Spleen (tissue), 7 donors: Measurements from ENCODE around the gene ABI3.

ENCODE experiments used
- CTCF ChIP-seq, 11 experiments: fragments of 200-600 bp in 7 of 11; fragments of 450-650 bp in 4 of 11; sonication (generic) in 4 of 11; IDR thresholded peaks in 8 of 11; conservative IDR thresholded peaks in 3 of 11; 1 replicate in 7 of 11; 2 replicates in 4 of 11; pipeline versions ENCODE4 v1.4.0 to v1.8.0; 2016 to 2021; ENCODE audit warnings: antibody characterized with exemption in 11 of 11, inconsistent platforms in 4 of 11, mild to moderate bottlenecking in 1 of 11
- POLR2AphosphoS5 ChIP-seq, 3 donors: sonication (generic); formaldehyde crosslinking; IDR thresholded peaks; one replicate each; pipeline ENCODE4 v1.5.1; 2017; ENCODE audit warnings: antibody characterized with exemption in 3 of 3
- donor health status: DM: no; HTN: no; CAD: no; lungs with moderate emphysema.
- donor health status: DM: no; HTN: no; CAD: no.
- donor health status: DM: no; HTN: no; CAD: no.

- TF ChIP-seq CTCF (IDR thresholded peaks at IDR 0.05 in 8 of 11, conservative IDR thresholded peaks at IDR 0.05 in 3 of 11) (peak; percentile 79 to 93 (median 88)), POLR2AphosphoS5 (IDR thresholded peaks at IDR 0.05) (peak in 2 of 3 donors; percentile 59 to 61)
Observed at GRCh38 chr17:49223517-49224197, 13.2 kb downstream of the ABI3 start.
